Measurements from ENCODE around the gene EMID1.

The EMID1 gene

GRCh38 chr22:29299136-29299900 lies 93.6 kb downstream of the EMID1 start:
- Histone ChIP-seq H3K4me3 (replicated peaks; ENCODE audit: low read depth, low read length) (no peak overlapping the region), H3K36me3 (ENCODE audit: control insufficient read depth, insufficient read depth, low read length) (peaks cover 33% of the 10 kb centered on the region), H3K27me3 (replicated peaks; ENCODE audit: control insufficient read depth, insufficient read depth, low read length) (no peaks in the 10 kb centered on the region)
- DNase-seq (ENCODE audit: extremely low read depth, insufficient read length) = no peak
- TF ChIP-seq CTCF (IDR thresholded peaks at IDR 0.05; ENCODE audit: insufficient read depth, low read length, poor library complexity, severe bottlenecking) = no peak

- H3K36me3 ChIP-seq (ENCODE audit: control insufficient read depth, insufficient read depth, low read length) = peaks cover 33% of the 10 kb centered on the region
Observed at GRCh38 chr22:29300467-29300806, 94.7 kb downstream of the EMID1 start.

GRCh38 chr22:29300807-29301601 lies 95.3 kb downstream of the EMID1 start:
- peaks cover 32% of the 10 kb centered on the region for H3K36me3 ChIP-seq (ENCODE audit: control insufficient read depth, insufficient read depth, low read length)
- DNase-seq (ENCODE audit: extremely low read depth, insufficient read length) = no peak

More at GRCh38 chr22:29300467-29300806, 94.7 kb downstream of the EMID1 start:
- DNase-seq (ENCODE audit: extremely low read depth, insufficient read length) = no peak
- Histone ChIP-seq H3K4me3 (replicated peaks; ENCODE audit: low read depth, low read length) (no peak overlapping the region), H3K27me3 (replicated peaks; ENCODE audit: control insufficient read depth, insufficient read depth, low read length) (no peaks in the 10 kb centered on the region)
- TF ChIP-seq CTCF (IDR thresholded peaks at IDR 0.05; ENCODE audit: insufficient read depth, low read length, poor library complexity, severe bottlenecking) = no peak

GRCh38 chr22:29301716-29302401 lies 96.2 kb downstream of the EMID1 start:
- no peak for DNase-seq (ENCODE audit: extremely low read depth, insufficient read length)
- no peak overlapping the region for H3K4me3 ChIP-seq (replicated peaks; ENCODE audit: low read depth, low read length)
- TF ChIP-seq CTCF (IDR thresholded peaks at IDR 0.05; ENCODE audit: insufficient read depth, low read length, poor library complexity, severe bottlenecking) = no peak
- H3K36me3 ChIP-seq (ENCODE audit: control insufficient read depth, insufficient read depth, low read length) = peaks cover 26% of the 10 kb centered on the region
- H3K27me3 ChIP-seq (replicated peaks; ENCODE audit: control insufficient read depth, insufficient read depth, low read length) = no peaks in the 10 kb centered on the region; the same call in 1 of the 2 replicates

More at GRCh38 chr22:29300807-29301601, 95.3 kb downstream of the EMID1 start:
- no peak overlapping the region for H3K4me3 ChIP-seq (replicated peaks; ENCODE audit: low read depth, low read length)
- no peak for TF ChIP-seq CTCF (IDR thresholded peaks at IDR 0.05; ENCODE audit: insufficient read depth, low read length, poor library complexity, severe bottlenecking)
- no peaks in the 10 kb centered on the region; the same call in 1 of the 2 replicates for H3K27me3 ChIP-seq (replicated peaks; ENCODE audit: control insufficient read depth, insufficient read depth, low read length)

GRCh38 chr22:29302402-29302680 lies 96.6 kb downstream of the EMID1 start:
- H3K27me3 ChIP-seq (replicated peaks; ENCODE audit: control insufficient read depth, insufficient read depth, low read length) = no peaks in the 10 kb centered on the region; the same call in 1 of the 2 replicates
- no peak overlapping the region for H3K4me3 ChIP-seq (replicated peaks; ENCODE audit: low read depth, low read length)
- peaks cover 21% of the 10 kb centered on the region for H3K36me3 ChIP-seq (ENCODE audit: control insufficient read depth, insufficient read depth, low read length)
- no peak for TF ChIP-seq CTCF (IDR thresholded peaks at IDR 0.05; ENCODE audit: insufficient read depth, low read length, poor library complexity, severe bottlenecking)
- DNase-seq (ENCODE audit: extremely low read depth, insufficient read length) = no peak
